Breast epithelium (tissue), 3 donors: ENCODE data around the gene CTSE.

Experiments used
- CTCF ChIP-seq, 3 donors: fragments of 450-650 bp; IDR thresholded peaks; one replicate each; pipeline ENCODE4 v1.5.1; 2016 to 2017; ENCODE audit warnings: antibody characterized with exemption in 3 of 3, mild to moderate bottlenecking in 3 of 3, moderate library complexity in 3 of 3
- POLR2A ChIP-seq: fragments of 450-650 bp; IDR thresholded peaks from one replicate; pipeline ENCODE4 v1.6.1; 2016; ENCODE audit warnings: antibody characterized with exemption, mild to moderate bottlenecking, moderate library complexity
- POLR2AphosphoS5 ChIP-seq, 3 donors: sonication (generic); formaldehyde crosslinking; IDR thresholded peaks; one replicate each; pipeline ENCODE4 v1.6.1; 2017; ENCODE audit warnings: antibody characterized with exemption in 3 of 3

DNA sequence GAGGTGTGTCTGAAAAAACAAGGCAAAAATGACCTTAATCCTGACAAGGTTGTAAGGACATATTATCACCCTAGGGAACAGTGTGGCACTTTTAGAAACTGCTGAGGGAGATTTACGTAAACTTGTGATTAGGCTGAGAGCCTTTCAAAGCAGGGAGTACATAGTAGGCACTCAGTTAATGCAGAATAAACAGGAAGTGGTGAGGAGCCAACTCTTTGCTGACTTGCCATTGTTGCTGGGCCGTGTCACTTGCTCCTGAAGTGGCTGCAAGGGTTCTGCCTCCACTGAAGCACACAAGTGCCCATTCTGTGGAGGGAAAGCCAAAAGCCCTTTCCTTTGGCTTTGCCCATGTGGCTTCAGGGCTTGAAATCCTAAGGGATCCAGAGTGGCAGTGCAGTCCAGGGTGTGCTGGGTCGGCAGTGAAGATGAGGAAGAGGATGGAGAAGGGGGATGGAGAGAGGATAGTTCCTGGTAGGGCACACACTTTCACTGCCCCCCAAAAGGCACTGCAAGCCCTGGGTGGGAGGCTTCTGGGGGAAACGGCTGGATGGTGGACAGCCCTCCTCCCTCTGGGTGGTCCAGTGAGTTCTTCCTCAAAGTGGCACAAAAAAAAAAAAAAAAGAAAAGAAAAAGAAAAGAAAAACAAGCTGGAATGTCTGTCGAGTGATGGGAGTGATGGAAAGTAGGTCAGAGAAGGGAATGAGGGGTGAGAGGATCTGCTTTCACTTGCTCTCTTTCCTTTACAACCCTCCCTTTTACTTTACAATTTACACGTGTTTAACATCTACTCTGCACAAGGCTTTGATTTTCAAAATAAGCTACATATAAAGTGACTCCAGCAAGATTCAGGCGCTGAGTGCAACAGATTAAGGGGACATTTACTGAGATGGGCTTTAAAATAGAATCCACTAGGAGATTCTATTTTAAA, 15.6 kb upstream of the CTSE start:
- no peak for TF ChIP-seq CTCF (IDR thresholded peaks at IDR 0.05)
- no peak for TF ChIP-seq POLR2A
- no peak for TF ChIP-seq POLR2AphosphoS5 (IDR thresholded peaks at IDR 0.05)
